Measurements from ENCODE around the gene GSC2.

Gene GSC2

DNA sequence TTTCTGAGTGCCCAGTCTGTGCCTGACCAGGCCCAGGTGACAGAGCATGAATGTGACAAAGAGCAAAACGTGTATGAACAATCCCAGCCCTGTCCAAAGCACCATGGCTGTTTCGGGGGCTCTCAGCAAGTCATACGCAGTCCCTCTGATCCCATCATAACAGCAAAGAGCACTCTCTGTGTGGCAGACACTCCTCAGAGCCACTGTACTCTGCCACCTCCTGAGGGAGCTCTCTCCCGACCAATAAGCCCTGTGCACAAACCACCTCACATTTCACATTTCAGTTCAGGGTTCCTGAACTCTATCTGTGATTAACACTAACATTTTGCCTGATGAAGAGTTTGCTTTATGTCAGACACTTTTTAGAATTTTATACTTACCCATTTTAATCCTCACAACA, 34.5 kb downstream of the GSC2 start:
- Histone ChIP-seq H3K4me1 (ENCODE audit: control insufficient read depth, insufficient read depth, low read length) (peaks cover 5% of the 10 kb centered on the region), H3K9me3 (ENCODE audit: control insufficient read depth, insufficient read depth, low read length) (no peaks in the 10 kb centered on the region), H3K36me3 (ENCODE audit: control insufficient read depth, insufficient read depth, low read length) (peaks cover 3% of the 10 kb centered on the region), H3K9ac (ENCODE audit: low read depth, low read length) (no peak overlapping the region), H3K27me3 (ENCODE audit: control insufficient read depth, insufficient read depth, low read length) (no peaks in the 10 kb centered on the region), H3K4me3 (ENCODE audit: low read depth, low read length) (no peak overlapping the region)

DNA sequence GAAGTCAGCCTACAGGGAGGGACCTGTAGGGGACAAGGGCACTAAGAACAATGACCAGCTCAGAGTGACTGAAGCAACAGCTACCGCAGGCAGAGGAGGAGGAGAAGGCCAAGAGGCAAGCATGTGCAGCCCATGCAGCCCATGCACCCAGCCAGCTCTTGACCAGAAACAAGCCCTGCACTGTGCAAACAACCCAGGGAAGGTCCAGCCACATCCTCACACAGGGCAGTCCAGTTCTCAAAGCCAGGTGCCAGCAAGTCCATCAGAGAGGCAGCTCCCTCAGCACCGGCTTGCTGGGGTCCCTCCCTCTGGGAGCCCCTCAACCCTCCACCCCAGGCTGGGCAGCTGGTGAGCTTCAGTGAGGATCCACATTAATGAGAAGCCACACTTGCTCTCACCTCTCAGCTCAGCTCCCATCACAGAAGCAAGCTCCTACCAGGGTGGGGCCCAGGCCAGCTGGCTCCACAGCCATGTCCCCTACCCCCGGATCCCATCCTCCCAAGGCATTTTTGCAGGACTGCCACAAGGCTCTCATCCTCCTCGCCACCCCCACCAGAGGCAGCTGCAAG, 35.0 kb downstream of the GSC2 start:
- Histone ChIP-seq H3K4me3 (ENCODE audit: low read depth, low read length) (no peak overlapping the region), H3K9ac (ENCODE audit: low read depth, low read length) (no peak overlapping the region), H3K27me3 (ENCODE audit: control insufficient read depth, insufficient read depth, low read length) (no peaks in the 10 kb centered on the region), H3K4me1 (ENCODE audit: control insufficient read depth, insufficient read depth, low read length) (peaks cover 3% of the 10 kb centered on the region), H3K36me3 (ENCODE audit: control insufficient read depth, insufficient read depth, low read length) (no peaks in the 10 kb centered on the region), H3K9me3 (ENCODE audit: control insufficient read depth, insufficient read depth, low read length) (no peaks in the 10 kb centered on the region)

DNA sequence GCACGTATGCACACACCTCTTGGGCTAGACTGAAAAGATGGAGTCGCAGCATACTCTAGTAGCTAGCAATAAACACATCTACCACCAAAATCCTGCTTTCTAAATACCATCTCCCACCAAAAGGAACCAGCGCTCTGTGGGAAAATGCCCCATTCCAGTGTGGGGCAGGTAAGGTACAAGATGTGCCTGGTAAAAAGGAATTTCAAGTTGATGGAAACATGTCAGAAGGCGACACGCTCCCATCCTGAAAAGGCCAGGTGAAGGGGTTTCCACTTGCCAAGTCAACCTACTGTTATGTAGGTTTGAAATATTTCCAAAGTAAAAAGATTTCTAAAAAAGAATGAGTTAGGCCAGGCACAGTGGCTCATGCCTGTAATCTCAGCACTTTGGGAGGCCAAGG, 36.7 kb downstream of the GSC2 start:
- Histone ChIP-seq H3K9ac (ENCODE audit: low read depth, low read length) (no peak overlapping the region), H3K4me3 (ENCODE audit: low read depth, low read length) (no peak overlapping the region), H3K36me3 (ENCODE audit: control insufficient read depth, insufficient read depth, low read length) (no peaks in the 10 kb centered on the region), H3K4me1 (ENCODE audit: control insufficient read depth, insufficient read depth, low read length) (peaks cover 10% of the 10 kb centered on the region), H3K9me3 (ENCODE audit: control insufficient read depth, insufficient read depth, low read length) (no peaks in the 10 kb centered on the region), H3K27me3 (ENCODE audit: control insufficient read depth, insufficient read depth, low read length) (no peaks in the 10 kb centered on the region)

DNA sequence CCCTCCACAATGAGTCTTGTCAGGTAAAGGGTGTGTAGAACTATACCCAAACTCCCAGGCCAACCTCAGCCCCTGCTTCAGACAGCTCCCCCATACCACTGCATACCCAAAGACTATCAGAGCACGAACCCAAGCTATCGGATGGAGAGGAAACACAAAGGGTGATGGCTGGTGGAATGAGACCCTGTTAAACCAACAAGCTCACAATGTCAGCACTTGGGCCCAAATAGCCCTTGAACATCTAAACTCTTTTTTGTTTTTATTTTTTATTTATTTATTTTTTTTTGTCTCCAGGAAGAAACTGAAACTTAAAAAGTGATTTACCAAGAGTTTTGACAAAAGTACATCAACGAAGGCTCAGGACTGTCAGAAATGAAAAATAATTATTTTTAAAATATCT, 38.5 kb downstream of the GSC2 start:
- no peaks in the 10 kb centered on the region for H3K9me3 ChIP-seq (ENCODE audit: control insufficient read depth, insufficient read depth, low read length)
- peaks cover 10% of the 10 kb centered on the region for H3K4me1 ChIP-seq (ENCODE audit: control insufficient read depth, insufficient read depth, low read length)
- H3K4me3 ChIP-seq (ENCODE audit: low read depth, low read length), result no peak overlapping the region
- H3K36me3 ChIP-seq (ENCODE audit: control insufficient read depth, insufficient read depth, low read length), result no peaks in the 10 kb centered on the region
- H3K27me3 ChIP-seq (ENCODE audit: control insufficient read depth, insufficient read depth, low read length), result no peaks in the 10 kb centered on the region
- H3K9ac ChIP-seq (ENCODE audit: low read depth, low read length), result no peak overlapping the region

DNA sequence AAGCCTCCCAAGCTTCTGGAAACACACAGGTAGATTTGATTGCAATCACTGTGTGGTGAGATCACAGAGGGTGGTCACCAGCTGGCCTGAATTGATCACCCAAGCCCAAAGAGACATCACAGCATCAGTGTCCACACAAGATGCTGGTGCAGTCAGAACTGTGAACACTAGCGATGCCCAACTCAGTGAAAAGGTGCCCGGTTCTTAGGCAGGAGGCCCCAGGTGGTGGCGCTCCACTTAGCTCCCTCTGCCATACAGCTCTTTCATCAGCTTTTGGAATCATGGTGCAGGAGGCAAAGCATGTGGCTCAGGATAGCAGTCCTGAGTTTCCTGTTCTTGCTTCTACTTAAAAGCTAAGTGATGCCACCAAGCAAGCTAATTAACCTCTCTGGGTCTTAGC, 39.0 kb downstream of the GSC2 start:
- Histone ChIP-seq H3K4me1 (ENCODE audit: control insufficient read depth, insufficient read depth, low read length) (peaks cover 10% of the 10 kb centered on the region), H3K9me3 (ENCODE audit: control insufficient read depth, insufficient read depth, low read length) (no peaks in the 10 kb centered on the region), H3K36me3 (ENCODE audit: control insufficient read depth, insufficient read depth, low read length) (no peaks in the 10 kb centered on the region), H3K4me3 (ENCODE audit: low read depth, low read length) (no peak overlapping the region), H3K27me3 (ENCODE audit: control insufficient read depth, insufficient read depth, low read length) (no peaks in the 10 kb centered on the region), H3K9ac (ENCODE audit: low read depth, low read length) (no peak overlapping the region)

DNA sequence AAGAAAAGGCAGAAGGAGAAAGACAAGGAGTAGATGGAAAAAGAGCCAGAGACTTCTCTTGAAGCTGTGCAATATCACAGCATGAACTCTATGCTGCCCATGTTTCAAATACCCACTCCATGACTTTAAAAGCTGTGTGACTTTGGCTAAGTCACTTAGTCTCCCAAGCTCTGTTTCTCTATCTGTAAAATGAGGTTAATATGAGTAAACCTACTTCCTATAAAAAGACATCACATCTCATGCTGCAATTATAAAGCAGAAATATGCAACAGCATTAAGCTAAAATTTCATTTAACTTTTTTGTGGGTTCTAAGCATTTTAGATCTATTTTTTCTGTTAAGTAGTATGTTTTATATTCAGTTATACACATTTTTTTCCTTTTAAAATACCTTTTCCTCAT, 39.4 kb downstream of the GSC2 start:
- Histone ChIP-seq H3K27me3 (ENCODE audit: control insufficient read depth, insufficient read depth, low read length) (no peaks in the 10 kb centered on the region), H3K36me3 (ENCODE audit: control insufficient read depth, insufficient read depth, low read length) (no peaks in the 10 kb centered on the region), H3K9ac (ENCODE audit: low read depth, low read length) (no peak overlapping the region), H3K9me3 (ENCODE audit: control insufficient read depth, insufficient read depth, low read length) (no peaks in the 10 kb centered on the region), H3K4me1 (ENCODE audit: control insufficient read depth, insufficient read depth, low read length) (peaks cover 10% of the 10 kb centered on the region), H3K4me3 (ENCODE audit: low read depth, low read length) (no peak overlapping the region)

DNA sequence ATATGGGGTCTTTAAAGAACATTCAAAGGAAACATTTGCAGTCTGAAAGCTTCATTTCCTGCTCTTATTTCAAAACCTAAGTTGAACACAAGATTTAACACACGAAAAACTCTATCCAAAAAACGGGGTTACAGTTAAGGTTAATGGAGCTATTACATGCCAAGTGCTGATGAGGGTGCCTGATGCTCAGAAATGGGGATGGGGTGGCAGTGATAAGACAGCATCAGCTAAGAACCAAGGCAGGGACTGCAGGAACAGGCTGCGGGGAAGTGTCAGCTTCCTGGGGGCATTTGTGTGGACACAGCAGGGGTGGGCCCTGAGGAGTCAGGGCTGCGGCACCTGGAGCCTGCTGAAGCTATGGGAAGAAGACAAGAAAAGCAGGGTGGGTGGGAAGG, 40.0 kb downstream of the GSC2 start:
- no peaks in the 10 kb centered on the region for H3K36me3 ChIP-seq (ENCODE audit: control insufficient read depth, insufficient read depth, low read length)
- H3K4me3 ChIP-seq (ENCODE audit: low read depth, low read length), result no peak overlapping the region
- H3K9ac ChIP-seq (ENCODE audit: low read depth, low read length), result no peak overlapping the region
- H3K27me3 ChIP-seq (ENCODE audit: control insufficient read depth, insufficient read depth, low read length), result no peaks in the 10 kb centered on the region
- H3K4me1 ChIP-seq (ENCODE audit: control insufficient read depth, insufficient read depth, low read length), result peaks cover 10% of the 10 kb centered on the region
- H3K9me3 ChIP-seq (ENCODE audit: control insufficient read depth, insufficient read depth, low read length), result no peaks in the 10 kb centered on the region

DNA sequence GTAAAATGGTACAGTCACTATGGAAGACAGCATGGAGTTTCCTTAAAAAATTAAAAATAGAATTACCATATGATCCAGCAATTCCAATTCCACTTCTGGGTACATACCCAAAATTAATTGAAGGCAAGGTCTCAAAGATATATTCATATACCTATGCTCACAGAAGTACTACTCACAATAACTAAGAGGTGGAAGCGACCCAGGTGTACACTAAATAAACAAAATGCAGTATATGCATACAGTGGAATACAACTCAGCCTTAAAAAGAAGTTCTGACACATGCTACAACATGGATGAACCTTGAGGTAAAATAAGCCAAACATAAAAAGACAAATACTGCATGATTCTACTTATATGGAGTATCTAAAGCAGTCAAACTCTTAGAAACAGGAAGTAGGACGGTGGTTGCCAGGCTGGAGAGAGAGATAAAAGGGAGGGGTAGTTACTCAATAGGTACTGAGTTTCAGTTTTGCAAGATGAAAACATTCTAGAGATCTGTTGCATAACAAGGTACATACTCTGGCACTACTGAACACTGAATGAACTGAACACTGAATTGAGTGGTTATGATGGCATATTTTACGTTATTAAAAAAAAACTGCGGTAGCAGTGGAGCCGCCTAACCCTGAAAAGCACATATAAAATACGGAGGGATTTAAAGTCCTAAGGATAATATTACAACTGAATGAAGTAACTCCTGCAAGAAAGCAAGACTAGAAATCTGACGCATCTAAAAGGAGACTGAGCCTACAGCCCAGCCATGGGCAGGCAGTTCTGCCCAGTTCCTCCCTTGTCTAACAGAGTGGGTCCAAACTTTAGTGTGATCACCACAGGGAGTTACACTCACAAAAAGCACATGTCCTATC, 40.7 kb downstream of the GSC2 start:
- Histone ChIP-seq H3K36me3 (ENCODE audit: control insufficient read depth, insufficient read depth, low read length) (no peaks in the 10 kb centered on the region), H3K4me1 (ENCODE audit: control insufficient read depth, insufficient read depth, low read length) (peaks cover 10% of the 10 kb centered on the region), H3K4me3 (ENCODE audit: low read depth, low read length) (no peak overlapping the region), H3K9me3 (ENCODE audit: control insufficient read depth, insufficient read depth, low read length) (no peaks in the 10 kb centered on the region), H3K27me3 (ENCODE audit: control insufficient read depth, insufficient read depth, low read length) (no peaks in the 10 kb centered on the region), H3K9ac (ENCODE audit: low read depth, low read length) (no peak overlapping the region)

DNA sequence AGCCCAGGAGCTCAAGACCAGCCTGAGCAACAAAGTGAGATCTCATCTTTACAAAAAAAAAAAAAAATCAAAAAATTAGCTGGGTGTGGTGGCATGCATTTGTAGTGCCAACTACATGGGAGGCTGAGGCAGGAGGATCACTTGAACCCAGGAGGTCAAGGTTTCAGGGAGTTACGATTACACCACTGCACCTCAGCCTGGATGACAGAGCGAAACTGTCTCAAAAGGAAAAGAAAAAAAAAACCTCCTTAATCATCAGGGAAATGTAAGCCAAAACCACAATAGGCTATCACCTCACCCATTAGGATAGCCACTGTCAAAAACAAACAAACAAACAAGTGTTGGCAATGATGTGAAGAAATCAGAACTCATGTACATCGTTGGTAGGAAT, 41.3 kb downstream of the GSC2 start:
- Histone ChIP-seq H3K27me3 (ENCODE audit: control insufficient read depth, insufficient read depth, low read length) (no peaks in the 10 kb centered on the region), H3K9me3 (ENCODE audit: control insufficient read depth, insufficient read depth, low read length) (no peaks in the 10 kb centered on the region), H3K4me1 (ENCODE audit: control insufficient read depth, insufficient read depth, low read length) (peaks cover 10% of the 10 kb centered on the region), H3K36me3 (ENCODE audit: control insufficient read depth, insufficient read depth, low read length) (no peaks in the 10 kb centered on the region), H3K4me3 (ENCODE audit: low read depth, low read length) (no peak overlapping the region), H3K9ac (ENCODE audit: low read depth, low read length) (no peak overlapping the region)

DNA sequence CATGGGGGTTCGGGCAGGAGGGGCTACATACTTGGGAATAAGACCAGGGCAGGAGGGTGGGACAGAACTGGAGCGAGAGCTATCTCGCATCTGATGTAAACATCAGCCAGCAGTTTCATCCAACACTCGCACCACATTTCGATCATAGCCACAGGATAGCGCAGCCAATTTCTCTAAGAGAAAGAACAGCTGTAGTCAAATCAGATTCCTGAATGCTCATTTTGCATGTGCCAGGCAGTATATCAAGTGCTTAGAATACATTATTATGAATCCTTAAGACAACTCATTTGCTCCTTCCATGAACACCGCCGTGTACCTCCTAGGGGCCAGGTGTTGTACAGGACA, 42.4 kb downstream of the GSC2 start:
- no peak overlapping the region for H3K9ac ChIP-seq (ENCODE audit: low read depth, low read length)
- H3K4me1 ChIP-seq (ENCODE audit: control insufficient read depth, insufficient read depth, low read length), result peaks cover 10% of the 10 kb centered on the region
- no peaks in the 10 kb centered on the region for H3K9me3 ChIP-seq (ENCODE audit: control insufficient read depth, insufficient read depth, low read length)

DNA sequence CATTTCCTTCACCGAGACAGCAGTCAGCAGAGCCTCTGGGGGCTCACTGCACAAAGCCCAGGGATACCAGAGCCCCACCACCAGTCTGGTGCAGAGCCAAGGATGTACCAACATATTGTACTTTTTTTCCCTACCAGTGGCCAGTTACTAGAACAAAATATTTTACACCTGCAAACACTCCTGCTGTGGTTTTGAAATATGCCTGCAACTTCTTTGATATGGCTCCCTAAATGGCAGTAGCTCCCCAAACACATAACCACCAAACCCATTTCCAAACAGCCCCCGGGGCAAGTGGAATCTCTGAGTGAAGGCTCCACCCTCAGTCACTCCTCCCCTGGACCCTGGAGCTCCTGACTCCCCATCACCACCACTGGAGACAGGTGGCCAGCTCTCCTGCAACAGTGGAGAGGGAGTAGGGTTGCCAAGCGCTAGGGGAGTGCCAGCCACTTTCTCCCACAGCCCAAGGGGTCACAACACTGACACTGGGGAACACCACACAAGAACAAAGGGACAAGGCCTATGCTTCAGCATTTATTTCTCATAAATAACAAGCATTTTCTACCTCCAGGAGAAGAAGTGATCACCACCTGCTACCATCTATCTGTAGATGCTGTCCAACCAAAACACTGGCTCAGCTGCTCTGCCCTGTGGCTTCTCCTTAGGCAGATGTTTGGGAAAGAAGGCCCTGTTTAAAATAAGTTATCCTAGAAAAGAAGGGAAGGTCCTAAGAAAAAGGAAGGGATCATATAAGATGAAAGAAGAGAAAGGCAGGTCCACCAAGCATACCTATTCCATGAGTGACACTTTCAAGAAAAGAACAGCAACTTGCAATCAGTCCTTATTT, 43.0 kb downstream of the GSC2 start:
- H3K4me3 ChIP-seq (ENCODE audit: low read depth, low read length), result no peak overlapping the region
- H3K4me1 ChIP-seq (ENCODE audit: control insufficient read depth, insufficient read depth, low read length), result peaks cover 10% of the 10 kb centered on the region
- H3K36me3 ChIP-seq (ENCODE audit: control insufficient read depth, insufficient read depth, low read length), result no peaks in the 10 kb centered on the region
- H3K27me3 ChIP-seq (ENCODE audit: control insufficient read depth, insufficient read depth, low read length), result no peaks in the 10 kb centered on the region
- H3K9ac ChIP-seq (ENCODE audit: low read depth, low read length), result no peak overlapping the region
- no peaks in the 10 kb centered on the region for H3K9me3 ChIP-seq (ENCODE audit: control insufficient read depth, insufficient read depth, low read length)

More for the DNA sequence above, 42.4 kb downstream of the GSC2 start:
- Histone ChIP-seq H3K36me3 (ENCODE audit: control insufficient read depth, insufficient read depth, low read length) (no peaks in the 10 kb centered on the region), H3K27me3 (ENCODE audit: control insufficient read depth, insufficient read depth, low read length) (no peaks in the 10 kb centered on the region), H3K4me3 (ENCODE audit: low read depth, low read length) (no peak overlapping the region)
